Measurements from ENCODE around the gene PIK3C2B. TPM values are rescaled to one million over a fixed set of nuclear protein-coding genes. Genes with fewer than 3 reads are reported as not detected.

PIK3C2B gene
- polyA plus RNA-seq, 1 donor from 2014 or later = 23.7 TPM

GRCh38 chr1:204466416-204467405, 27.9 kb downstream of the PIK3C2B start:
- Histone ChIP-seq H3K9ac (ENCODE audit: low read length) (no peak overlapping the region), H3K27me3 (ENCODE audit: insufficient read depth, low read depth, low read length) (no peaks in the 10 kb centered on the region), H3K36me3 (ENCODE audit: insufficient read depth, low read length) (no peaks in the 10 kb centered on the region), H2AFZ (ENCODE audit: low read depth, low read length) (no peak overlapping the region), H3K9me2 (ENCODE audit: insufficient read depth, low read length) (no peaks in the 10 kb centered on the region), H3F3A (ENCODE audit: insufficient read depth, low read length, poor library complexity, severe bottlenecking) (no peaks in the 10 kb centered on the region), H3K4me2 (ENCODE audit: low read length) (no peak overlapping the region), H4K20me1 (ENCODE audit: insufficient read depth) (no peaks in the 10 kb centered on the region), H3K27ac (ENCODE audit: low read length) (no peak overlapping the region), H3K9me3 (ENCODE audit: low read length) (no peaks in the 10 kb centered on the region), H3K4me3 (ENCODE audit: low read length) (no peak overlapping the region), H3K79me2 (replicated peaks; ENCODE audit: insufficient read depth, low read length) (no peaks in the 10 kb centered on the region)
- TF ChIP-seq RAD21 (conservative IDR thresholded peaks at IDR 0.05) = no peak
- no peak for TF ChIP-seq TAF1 (IDR thresholded peaks at IDR 0.05; ENCODE audit: low read depth)
- no peak for TF ChIP-seq MXI1 (conservative IDR thresholded peaks at IDR 0.05; ENCODE audit: poor library complexity, severe bottlenecking)
- TF ChIP-seq EP300 (conservative IDR thresholded peaks at IDR 0.05; ENCODE audit: poor library complexity, severe bottlenecking) = no peak
- TF ChIP-seq EZH2 (IDR thresholded peaks at IDR 0.05; ENCODE audit: borderline replicate concordance, insufficient read depth, low read length, poor library complexity, severe bottlenecking) = no peak
- no peak for TF ChIP-seq POLR2AphosphoS5 (IDR thresholded peaks at IDR 0.05)
- TF ChIP-seq REST (IDR thresholded peaks at IDR 0.05; ENCODE audit: borderline replicate concordance) = no peak
- TF ChIP-seq SMC3 (conservative IDR thresholded peaks at IDR 0.05; ENCODE audit: poor library complexity) = no peak

- H3K79me2 ChIP-seq (replicated peaks; ENCODE audit: insufficient read depth, low read length) = no peaks in the 10 kb centered on the region
- H3K36me3 ChIP-seq (ENCODE audit: insufficient read depth, low read length) = no peaks in the 10 kb centered on the region
- no peak overlapping the region for H3K9ac ChIP-seq (ENCODE audit: low read length)
- TF ChIP-seq SMC3 (conservative IDR thresholded peaks at IDR 0.05; ENCODE audit: poor library complexity) = no peak
- no peak for TF ChIP-seq CTCF (IDR thresholded peaks at IDR 0.05; ENCODE audit: poor library complexity, severe bottlenecking)
- no peak for TF ChIP-seq TAF1 (IDR thresholded peaks at IDR 0.05; ENCODE audit: low read depth)
- no peak for TF ChIP-seq REST (IDR thresholded peaks at IDR 0.05; ENCODE audit: borderline replicate concordance)
- no peak for TF ChIP-seq EP300 (conservative IDR thresholded peaks at IDR 0.05; ENCODE audit: poor library complexity, severe bottlenecking)
- TF ChIP-seq RAD21 (conservative IDR thresholded peaks at IDR 0.05) = no peak
- no peak for TF ChIP-seq MXI1 (conservative IDR thresholded peaks at IDR 0.05; ENCODE audit: poor library complexity, severe bottlenecking)
- no peak for TF ChIP-seq EZH2 (IDR thresholded peaks at IDR 0.05; ENCODE audit: borderline replicate concordance, insufficient read depth, low read length, poor library complexity, severe bottlenecking)
- no peak for TF ChIP-seq POLR2AphosphoS5 (IDR thresholded peaks at IDR 0.05)
- no peaks in the 10 kb centered on the region for H3K9me2 ChIP-seq (ENCODE audit: insufficient read depth, low read length)
- H3K9me3 ChIP-seq (ENCODE audit: low read length) = no peaks in the 10 kb centered on the region
- H3K27ac ChIP-seq (ENCODE audit: low read length) = no peak overlapping the region
- H3K4me2 ChIP-seq (ENCODE audit: low read length) = no peak overlapping the region
- no peak overlapping the region for H2AFZ ChIP-seq (ENCODE audit: low read depth, low read length)
- no peaks in the 10 kb centered on the region for H3F3A ChIP-seq (ENCODE audit: insufficient read depth, low read length, poor library complexity, severe bottlenecking)
- no peaks in the 10 kb centered on the region for H3K27me3 ChIP-seq (ENCODE audit: insufficient read depth, low read depth, low read length)
- H4K20me1 ChIP-seq (ENCODE audit: insufficient read depth) = no peaks in the 10 kb centered on the region
- H3K4me3 ChIP-seq (ENCODE audit: low read length) = no peak overlapping the region
Observed at GRCh38 chr1:204465546-204466415, 28.8 kb downstream of the PIK3C2B start.

All from neural cell (in vitro differentiated cells).